HG02970 (cell line): Measurements from ENCODE around the gene TSEN34.
"Not testable (repeated sequence)": the region's sequence is repeated elsewhere in the genome, so short reads cannot be mapped to it uniquely, and the experiment has no call there.

Experiments
- ATAC-seq: cut with Tn5 transposase; IDR thresholded peaks from one replicate; pipeline ENCODE4 v1.9.1; 2021; ENCODE audit warnings: mild to moderate bottlenecking, moderate library complexity, moderate number of reproducible peaks; ENCODE audit not compliant: unreplicated experiment, low FRiP score

Gene TSEN34

GRCh38 chr19:54207193-54207592 is 16.1 kb downstream of the TSEN34 start:
- not testable (repeated sequence) for ATAC-seq

DNA sequence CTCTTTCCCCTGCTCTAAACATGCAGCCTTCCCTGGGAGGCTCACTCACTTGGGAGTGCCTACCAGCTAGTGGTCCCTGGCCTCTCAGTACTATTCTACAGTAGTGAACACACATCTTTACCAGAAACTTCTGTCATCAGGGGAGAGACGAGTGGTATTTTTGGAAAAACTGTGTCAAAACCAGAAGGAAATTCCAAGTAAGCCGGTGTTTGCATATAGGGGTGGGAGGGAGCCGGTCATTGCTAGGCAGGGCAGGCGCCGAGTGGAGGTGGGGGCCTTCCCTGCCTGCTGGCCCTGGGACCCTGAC is 16.5 kb downstream of the TSEN34 start:
- ATAC-seq, result no peak

GRCh38 chr19:54207983-54208783 is 17.1 kb downstream of the TSEN34 start:
- no peak for ATAC-seq

DNA sequence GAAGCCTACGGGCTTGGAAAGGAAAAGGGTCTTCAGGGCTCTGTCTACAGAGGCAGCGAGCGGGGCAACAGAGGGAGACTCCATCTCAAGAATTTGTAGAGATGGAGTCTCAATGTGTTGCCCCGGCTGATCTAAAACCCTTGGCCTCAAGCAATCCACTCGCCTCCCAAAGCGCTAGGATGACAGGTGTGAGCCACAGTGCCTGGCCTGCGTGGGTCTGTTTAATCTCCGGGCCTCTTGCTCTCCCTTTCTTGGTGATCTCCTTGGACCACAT is 17.6 kb downstream of the TSEN34 start:
- ATAC-seq, result no peak

DNA sequence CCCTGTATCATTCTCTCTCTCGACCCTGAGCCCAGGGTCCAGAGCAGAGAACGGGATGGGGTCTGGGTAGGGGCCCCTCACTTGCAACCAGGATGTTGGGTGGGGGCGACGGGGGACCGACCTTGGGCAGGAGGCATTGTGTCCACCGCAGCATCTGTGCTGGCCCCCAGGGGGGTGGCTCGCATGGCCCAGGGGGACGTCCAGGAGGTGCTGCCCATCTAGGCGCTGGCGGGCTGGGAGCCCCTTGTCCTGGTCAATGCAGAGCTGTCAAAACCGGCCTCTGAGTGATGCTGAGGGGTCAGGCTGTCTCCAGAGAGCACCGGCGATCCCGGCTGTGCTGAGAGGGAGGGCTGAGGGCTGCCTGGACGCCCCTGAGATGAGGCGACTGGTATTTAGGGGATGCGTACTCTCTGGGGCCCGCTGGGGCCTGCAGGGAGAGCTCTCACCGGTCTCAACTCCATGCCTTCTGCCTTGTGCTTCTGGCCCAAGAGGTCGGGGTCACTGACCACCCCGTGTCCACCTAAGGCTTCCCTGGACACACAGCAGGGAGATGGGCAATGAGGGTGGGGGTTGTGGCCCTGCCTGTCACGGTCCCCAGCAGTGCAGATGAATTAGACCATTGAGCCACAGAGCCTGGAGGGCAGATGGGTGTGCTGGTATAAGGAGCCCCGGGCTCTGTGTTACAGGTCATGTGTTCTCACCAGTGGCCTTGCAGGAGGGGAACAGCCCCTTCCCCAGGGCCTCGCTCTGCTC is 18.1 kb downstream of the TSEN34 start:
- no peak for ATAC-seq

GRCh38 chr19:54209811-54210494 is 18.8 kb downstream of the TSEN34 start:
- no peak for ATAC-seq

GRCh38 chr19:54211235-54211634 is 20.1 kb downstream of the TSEN34 start:
- ATAC-seq, result no peak

DNA sequence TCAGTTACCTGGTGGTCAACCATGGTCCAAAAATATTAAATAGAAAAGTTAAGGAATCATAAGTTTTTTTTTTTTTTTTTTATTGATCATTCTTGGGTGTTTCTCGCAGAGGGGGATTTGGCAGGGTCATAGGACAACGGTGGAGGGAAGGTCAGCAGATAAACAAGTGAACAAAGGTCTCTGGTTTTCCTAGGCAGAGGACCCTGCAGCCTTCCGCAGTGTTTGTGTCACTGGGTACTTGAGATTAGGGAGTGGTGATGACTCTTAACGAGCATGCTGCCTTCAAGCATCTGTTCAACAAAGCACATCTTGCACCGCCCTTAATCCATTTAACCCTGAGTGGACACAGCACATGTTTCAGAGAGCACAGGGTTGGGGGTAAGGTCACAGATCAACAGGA is 23.1 kb downstream of the TSEN34 start:
- ATAC-seq, result not testable (repeated sequence)

DNA sequence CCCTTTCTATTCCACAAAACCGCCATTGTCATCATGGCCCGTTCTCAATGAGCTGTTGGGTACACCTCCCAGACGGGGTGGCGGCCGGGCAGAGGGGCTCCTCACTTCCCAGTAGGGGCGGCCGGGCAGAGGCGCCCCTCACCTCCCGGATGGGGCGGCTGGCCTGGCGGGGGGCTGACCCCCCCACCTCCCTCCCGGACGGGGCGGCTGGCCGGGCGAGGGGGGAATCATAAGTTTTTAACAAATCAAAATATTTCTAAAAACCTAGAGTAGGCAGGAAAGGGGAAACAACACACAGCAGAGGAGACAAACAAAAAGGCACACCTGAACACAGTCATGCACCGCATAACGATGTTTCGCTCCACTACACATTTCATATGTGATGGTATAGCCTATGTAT is 23.6 kb downstream of the TSEN34 start:
- ATAC-seq, result not testable (repeated sequence)

- no peak for ATAC-seq
These were observed 25.8 kb downstream of the TSEN34 start for GRCh38 chr19:54216869-54217268.

GRCh38 chr19:54217517-54218247 is 26.6 kb downstream of the TSEN34 start:
- ATAC-seq, result not testable (repeated sequence)

- no peak for ATAC-seq
These were observed 27.2 kb downstream of the TSEN34 start for GRCh38 chr19:54218259-54218658.

DNA sequence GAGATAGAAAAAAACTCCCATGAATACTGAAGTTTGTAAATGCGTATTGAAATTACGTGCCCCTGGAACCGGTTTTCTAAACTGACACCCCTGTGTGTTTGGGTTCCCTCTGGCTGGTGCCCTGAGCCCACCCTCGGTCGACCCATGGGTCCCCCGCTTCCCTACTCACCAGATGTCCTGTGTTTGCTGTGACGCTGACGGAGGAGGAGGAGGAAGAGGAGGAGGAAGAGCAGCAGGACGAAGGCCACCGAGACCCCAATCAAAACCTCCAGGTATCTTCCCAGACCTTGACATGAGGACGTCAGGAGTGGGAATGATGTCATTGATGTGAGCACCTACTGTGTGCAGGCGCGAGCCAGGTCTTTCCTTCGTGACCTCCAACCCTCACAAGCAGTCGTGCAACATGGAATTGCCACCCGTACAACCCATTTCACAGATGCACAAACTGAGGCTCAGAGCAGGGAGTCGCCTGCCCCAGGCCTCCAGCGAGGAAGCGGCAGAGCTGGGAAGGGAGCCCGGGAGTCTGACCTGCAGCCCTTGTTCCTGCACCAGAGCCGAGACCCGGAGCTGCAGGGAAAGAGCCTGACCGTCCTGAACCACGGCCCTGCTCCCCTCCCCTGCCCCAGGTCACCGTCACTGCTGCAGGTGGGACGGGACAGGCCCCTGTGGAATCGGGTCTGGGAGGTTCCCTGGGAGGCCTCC is 28.0 kb downstream of the TSEN34 start:
- no peak for ATAC-seq

DNA sequence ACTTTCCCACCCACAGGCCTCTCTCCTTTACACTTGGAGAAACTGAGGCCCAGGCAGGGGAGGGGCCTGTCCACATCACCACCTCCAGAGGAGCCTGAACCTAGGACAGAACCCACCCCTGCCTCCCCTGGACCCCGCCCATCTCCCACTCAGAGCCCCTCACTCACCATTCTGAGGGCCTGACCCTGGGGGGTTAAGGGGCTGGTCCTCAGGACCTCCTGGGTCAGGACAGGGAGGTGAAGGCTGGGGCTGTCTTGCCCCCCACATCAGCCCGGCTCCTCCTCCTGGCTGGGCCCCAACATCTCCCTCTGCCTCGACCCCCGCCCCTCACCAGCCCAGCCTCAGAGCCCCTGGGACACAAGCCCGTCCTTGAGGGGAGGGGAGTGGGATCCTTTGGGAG is 28.6 kb downstream of the TSEN34 start:
- ATAC-seq, result not testable (repeated sequence)

- ATAC-seq, result not testable (repeated sequence)
These were observed 30.8 kb downstream of the TSEN34 start for GRCh38 chr19:54221947-54222346.

GRCh38 chr19:54222474-54223276 is 31.6 kb downstream of the TSEN34 start, which contains the start of gene LILRB3:
LILRB3 (minus strand) TSS chr19:54223007; CDS start chr19:54222976, 31 bp downstream.
- not testable (repeated sequence) for ATAC-seq

DNA sequence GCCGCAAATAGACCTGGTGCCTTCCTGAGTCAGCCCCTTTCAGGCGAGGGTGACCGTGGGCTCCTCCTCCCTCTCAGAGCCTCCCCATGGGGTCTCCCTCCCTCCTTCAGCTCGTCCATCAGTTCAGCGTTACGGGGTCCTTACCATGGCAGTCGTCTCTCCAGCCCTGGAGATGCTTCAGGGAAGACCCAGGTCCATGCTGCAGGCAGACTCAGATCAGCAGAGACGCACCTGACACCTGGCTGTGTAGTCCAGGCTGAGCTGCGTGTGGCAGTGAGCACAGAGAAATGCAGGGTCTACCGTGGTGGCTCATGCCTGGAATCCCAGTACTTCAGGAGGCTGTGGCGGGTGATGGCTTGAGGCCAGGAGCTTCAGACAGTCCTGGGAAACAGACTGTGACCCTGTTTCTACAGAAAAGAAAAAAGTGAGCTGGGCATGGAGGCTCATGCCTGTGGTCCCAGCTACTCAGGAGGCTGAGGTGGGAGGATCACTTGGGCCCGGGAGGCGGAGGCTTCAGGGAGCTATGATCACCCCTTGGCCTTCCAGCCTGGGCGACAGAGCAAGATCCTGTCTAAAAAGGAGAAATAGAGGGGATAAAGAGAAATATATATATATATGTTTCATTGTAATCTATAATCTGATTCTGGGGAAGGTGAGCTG is 32.3 kb downstream of the TSEN34 start:
- ATAC-seq, result not testable (repeated sequence)

DNA sequence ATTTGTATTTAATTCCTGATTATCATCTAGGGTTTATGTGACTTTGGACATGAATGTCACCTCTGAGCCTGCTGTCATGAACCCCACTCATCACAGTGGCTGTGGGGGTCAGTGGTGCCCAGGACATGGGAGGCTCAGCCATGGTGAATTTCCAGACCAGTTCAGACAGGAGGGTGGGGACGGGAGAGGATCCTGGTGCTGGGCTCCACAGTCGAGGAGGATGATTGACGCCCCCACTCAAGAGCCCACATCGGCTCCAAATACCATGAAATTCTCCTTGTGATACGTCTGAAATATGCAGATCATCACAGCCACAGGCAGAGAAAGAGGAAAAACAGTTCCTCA is 32.8 kb downstream of the TSEN34 start:
- ATAC-seq, result not testable (repeated sequence)

DNA sequence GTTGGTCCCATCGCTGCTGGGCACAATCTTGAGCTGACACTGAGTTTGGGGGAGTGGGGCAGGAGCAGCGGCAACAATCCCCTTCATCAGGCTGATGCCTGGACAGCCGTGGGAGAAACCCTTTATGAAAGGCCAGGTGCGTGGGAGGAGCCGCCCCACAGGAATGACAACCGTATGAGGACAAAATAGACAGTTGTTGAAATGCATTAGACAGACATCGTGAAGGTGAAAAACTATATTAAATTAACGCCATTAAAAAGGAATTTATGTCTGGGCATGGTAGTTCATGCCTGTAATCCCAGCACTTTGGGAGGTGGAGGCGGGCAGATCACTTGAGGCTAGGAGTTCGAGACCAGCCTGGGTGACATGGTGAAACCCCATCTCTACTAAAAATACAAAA is 33.5 kb downstream of the TSEN34 start:
- not testable (repeated sequence) for ATAC-seq
